Panc1 (cell line): Measurements from ENCODE around the gene CAPRIN1. TPM values are rescaled to one million over a fixed set of nuclear protein-coding genes. Genes with fewer than 3 reads are reported as not detected.

ENCODE experiments used
- ATAC-seq: fragments of 200-7000 bp; cut with Tn5 transposase; 2 replicates; pipeline ENCODE4 v1.9.1; 2020; ENCODE audit warnings: mild to moderate bottlenecking, moderate library complexity
- BruUV-seq: library from RNA; stranded (reverse); fragments of 400-500 nt; replicated peaks from 2 replicates; lab custom pipeline; 2021; lab: Mats Ljungman, UMichigan
- CTCF ChIA-PET: fragments of 300-600 bp; sonication (Branson Sonifier 250); formaldehyde crosslinking; loops from one replicate; lab custom pipeline; 2022; ENCODE audit warnings: antibody characterized with exemption; lab: Charles Lee
- POLR2A ChIA-PET: fragments of 300-600 bp; sonication (Branson Sonifier 250); formaldehyde crosslinking; loops from one replicate; lab custom pipeline; 2022; ENCODE audit warnings: antibody characterized with exemption; lab: Charles Lee
- DNase-seq: peaks from one replicate; pipeline ENCODE4 v3.0.0-alpha.2; 2010; ENCODE audit warnings: low read depth, low spot score
- H3K27ac ChIP-seq: 2 replicates; pipeline ENCODE4 v1.5.1; 2011; ENCODE audit warnings: mild to moderate bottlenecking, low read length, inconsistent platforms
- H3K27me3 ChIP-seq: fragments of 200-500 bp; sonication (Bioruptor generic); 2 replicates; pipeline ENCODE4 v1.6.0; 2014; ENCODE audit warnings: low read length, inconsistent platforms; ENCODE audit not compliant: control insufficient read depth, insufficient read depth
- H3K36me3 ChIP-seq: fragments of 200-500 bp; sonication (Bioruptor generic); 2 replicates; pipeline ENCODE4 v1.5.1; 2014; ENCODE audit warnings: inconsistent platforms, mild to moderate bottlenecking, low read length, moderate library complexity; ENCODE audit not compliant: control insufficient read depth, insufficient read depth
- H3K4me1 ChIP-seq: 2 replicates; pipeline ENCODE4 v1.5.1; 2011; ENCODE audit warnings: inconsistent platforms, mild to moderate bottlenecking, low read length, moderate library complexity; ENCODE audit not compliant: control insufficient read depth, insufficient read depth
- H3K4me3 ChIP-seq, 2 experiments: 2 replicates each; pipeline ENCODE4 v1.5.1; 2011 to 2012; ENCODE audit warnings: low read depth in 2 of 2, low read length in 2 of 2, mild to moderate bottlenecking in 2 of 2, inconsistent platforms in 1 of 2, moderate library complexity in 1 of 2
- H3K9me3 ChIP-seq: fragments of 200-500 bp; sonication (Bioruptor generic); 2 replicates; pipeline ENCODE4 v1.5.1; 2014; ENCODE audit warnings: low read depth, mild to moderate bottlenecking, inconsistent platforms, low read length, moderate library complexity; ENCODE audit not compliant: control insufficient read depth, insufficient read depth
- POLR2AphosphoS5 ChIP-seq: IDR thresholded peaks from 2 replicates; pipeline ENCODE4 v1.6.1; 2012; ENCODE audit warnings: mild to moderate bottlenecking, low read depth, low read length, moderate library complexity
- SIN3A ChIP-seq: IDR thresholded peaks from 2 replicates; pipeline ENCODE4 v1.6.1; 2012; ENCODE audit warnings: low read depth, mild to moderate bottlenecking, low read length, moderate library complexity, borderline replicate concordance; ENCODE audit not compliant: insufficient read depth
- TCF7L2 ChIP-seq: IDR thresholded peaks from 2 replicates; pipeline ENCODE4 v1.6.1; 2011; ENCODE audit warnings: mild to moderate bottlenecking, low read depth, low read length, inconsistent platforms
- in situ Hi-C: cut with HindIII; loops from 2 replicates; pipeline ENCODE4 v1.10.0; 2016; ENCODE audit warnings: low sequenced_read_pairs, low pct_unique_long_range_greater_than_20kb
- intact Hi-C: fragments of 100-400 bp; cut with micrococcal nuclease; formaldehyde crosslinking; loops from one replicate; pipeline ENCODE4 v1.10.0; 2022; ENCODE audit not compliant: unreplicated experiment
- total RNA-seq: library from RNA; stranded (reverse); gene quantifications from one replicate; pipeline ENCODE4 v1.2.1, GENCODE V29; 2021; ENCODE audit not compliant: unreplicated experiment
- TF ChIP-seq, protein P1 (sequence below), 2 experiments: IDR thresholded peaks; 2 replicates each; pipeline ENCODE4 v1.6.1; 2011 to 2012; ENCODE audit warnings: low read depth in 2 of 2, control low read depth in 1 of 2, low read length in 1 of 2, mild to moderate bottlenecking in 1 of 2, moderate library complexity in 1 of 2; ENCODE audit not compliant: insufficient read depth in 1 of 2
- TF ChIP-seq, protein P2 (sequence below): fragments of 450-650 bp; IDR thresholded peaks from 2 replicates; pipeline ENCODE4 v1.5.1; 2017; ENCODE audit warnings: mild to moderate bottlenecking

CAPRIN1 gene
- total RNA-seq, 1 experiment from 2014 or later: 266 TPM

DNA sequence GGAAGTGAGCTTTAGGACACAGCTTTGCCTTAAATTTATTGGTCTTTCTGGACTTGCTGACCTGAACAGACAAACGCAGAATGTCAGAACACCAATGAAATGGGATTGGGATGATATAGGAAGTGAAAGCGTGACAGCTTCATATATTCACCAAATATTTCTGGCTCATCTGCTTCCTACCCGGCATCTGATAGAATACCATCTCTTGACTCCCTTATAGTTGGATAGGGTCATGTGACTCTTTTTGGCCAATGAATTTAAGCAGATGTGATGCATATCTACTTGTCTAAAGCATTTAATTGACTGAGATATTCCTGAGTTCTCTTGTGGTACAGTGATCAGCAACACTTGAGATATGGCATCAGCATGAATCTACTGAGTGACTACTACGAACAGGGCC lies 2.5 kb upstream of the CAPRIN1 start:
- CTCF ChIA-PET: no interaction called here
- Histone ChIP-seq H3K9me3 (no peaks in the 10 kb centered on the region), H3K36me3 (peaks cover 13% of the 10 kb centered on the region), H3K4me1 (peaks cover 17% of the 10 kb centered on the region), H3K4me3 (no peak overlapping the region), H3K27ac (no peak overlapping the region), H3K27me3 (no peaks in the 10 kb centered on the region)
- DNase-seq (no peak), ATAC-seq (no peak)
- no TSS peak for BruUV-seq
- POLR2A ChIA-PET: interaction anchor here (0.7 kb wide), 1 partner anchor 109 kb away, joined by 3 read pairs; no protein-coding TSS in a partner anchor
- 0 out of 2 replicates have a peak, but pooled peaks have one; percentile 21 for TF ChIP-seq POLR2AphosphoS5
- TF ChIP-seq TCF7L2: no peak
- intact Hi-C loops: no loop called here
- in situ Hi-C loops: no loop called here

DNA sequence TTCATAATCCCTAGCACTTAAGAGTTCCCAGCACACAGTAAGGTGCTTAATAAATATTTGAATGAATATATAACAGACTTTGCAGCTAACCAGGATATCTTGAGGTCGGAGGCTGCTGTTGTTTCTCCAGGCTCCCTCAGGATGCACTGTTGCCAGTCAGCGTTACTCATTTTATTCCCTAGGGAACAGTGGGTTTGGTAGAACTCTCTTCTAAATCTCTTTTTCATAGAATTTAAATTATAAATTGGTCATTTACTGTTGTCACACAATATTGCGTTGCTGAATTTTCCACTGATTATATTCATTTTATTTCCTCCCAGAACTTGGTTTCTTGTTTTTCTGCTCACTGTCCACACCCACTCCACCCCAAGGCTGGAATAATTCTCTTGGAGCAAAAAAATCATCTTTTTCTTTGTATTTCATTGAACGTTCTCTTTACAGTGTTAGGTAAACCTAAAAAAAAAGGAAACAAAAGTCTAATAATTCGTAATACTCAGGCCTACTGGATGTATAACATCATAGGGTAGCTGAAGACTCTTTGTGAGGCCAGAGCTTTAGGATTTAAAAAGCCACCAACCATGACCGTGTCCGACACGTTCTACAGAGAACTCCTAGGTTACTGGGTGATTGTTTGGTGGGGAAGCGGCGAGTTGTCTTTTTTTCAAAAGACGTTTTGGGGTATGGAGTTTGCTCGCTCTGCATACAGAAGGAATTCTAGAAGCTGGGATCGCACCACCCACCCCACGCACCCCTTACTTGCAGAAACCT lies 766 bp upstream of the CAPRIN1 start:
- no peak for DNase-seq
- no peak for ATAC-seq
- TSS peak; percentile 94 for BruUV-seq

More for the DNA sequence above, 766 bp upstream of the CAPRIN1 start:
- ChIA-PET CTCF (interaction anchor here (0.6 kb wide), 2 partner anchors 229 to 441 kb away, joined by 3 read pairs; no protein-coding TSS in a partner anchor), POLR2A (interaction anchor here (0.5 to 0.6 kb wide), 3 partner anchors 9 to 10 kb away, joined by 6 to 8 read pairs (median 7); no protein-coding TSS in a partner anchor)
- peak overlapping the region; percentile 100 for H3K27ac ChIP-seq
- peaks cover 23% of the 10 kb centered on the region for H3K4me1 ChIP-seq
- H3K4me3 ChIP-seq: peak overlapping the region; percentile 75 to 98
- H3K27me3 ChIP-seq: no peaks in the 10 kb centered on the region
- in situ Hi-C loops: no loop called here
- H3K9me3 ChIP-seq: no peaks in the 10 kb centered on the region
- peaks cover 22% of the 10 kb centered on the region for H3K36me3 ChIP-seq
- intact Hi-C loops: no loop called here
- TF ChIP-seq TCF7L2 (no peak), SIN3A (no peak), POLR2AphosphoS5 (no peak)
- TF ChIP-seq, protein P1, sequence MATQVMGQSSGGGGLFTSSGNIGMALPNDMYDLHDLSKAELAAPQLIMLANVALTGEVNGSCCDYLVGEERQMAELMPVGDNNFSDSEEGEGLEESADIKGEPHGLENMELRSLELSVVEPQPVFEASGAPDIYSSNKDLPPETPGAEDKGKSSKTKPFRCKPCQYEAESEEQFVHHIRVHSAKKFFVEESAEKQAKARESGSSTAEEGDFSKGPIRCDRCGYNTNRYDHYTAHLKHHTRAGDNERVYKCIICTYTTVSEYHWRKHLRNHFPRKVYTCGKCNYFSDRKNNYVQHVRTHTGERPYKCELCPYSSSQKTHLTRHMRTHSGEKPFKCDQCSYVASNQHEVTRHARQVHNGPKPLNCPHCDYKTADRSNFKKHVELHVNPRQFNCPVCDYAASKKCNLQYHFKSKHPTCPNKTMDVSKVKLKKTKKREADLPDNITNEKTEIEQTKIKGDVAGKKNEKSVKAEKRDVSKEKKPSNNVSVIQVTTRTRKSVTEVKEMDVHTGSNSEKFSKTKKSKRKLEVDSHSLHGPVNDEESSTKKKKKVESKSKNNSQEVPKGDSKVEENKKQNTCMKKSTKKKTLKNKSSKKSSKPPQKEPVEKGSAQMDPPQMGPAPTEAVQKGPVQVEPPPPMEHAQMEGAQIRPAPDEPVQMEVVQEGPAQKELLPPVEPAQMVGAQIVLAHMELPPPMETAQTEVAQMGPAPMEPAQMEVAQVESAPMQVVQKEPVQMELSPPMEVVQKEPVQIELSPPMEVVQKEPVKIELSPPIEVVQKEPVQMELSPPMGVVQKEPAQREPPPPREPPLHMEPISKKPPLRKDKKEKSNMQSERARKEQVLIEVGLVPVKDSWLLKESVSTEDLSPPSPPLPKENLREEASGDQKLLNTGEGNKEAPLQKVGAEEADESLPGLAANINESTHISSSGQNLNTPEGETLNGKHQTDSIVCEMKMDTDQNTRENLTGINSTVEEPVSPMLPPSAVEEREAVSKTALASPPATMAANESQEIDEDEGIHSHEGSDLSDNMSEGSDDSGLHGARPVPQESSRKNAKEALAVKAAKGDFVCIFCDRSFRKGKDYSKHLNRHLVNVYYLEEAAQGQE (IDR thresholded peaks at IDR 0.05; ENCODE audit: insufficient read depth in 1 of 2, low read depth in 2 of 2, low read length in 1 of 2): no peak
- TF ChIP-seq, protein P2, sequence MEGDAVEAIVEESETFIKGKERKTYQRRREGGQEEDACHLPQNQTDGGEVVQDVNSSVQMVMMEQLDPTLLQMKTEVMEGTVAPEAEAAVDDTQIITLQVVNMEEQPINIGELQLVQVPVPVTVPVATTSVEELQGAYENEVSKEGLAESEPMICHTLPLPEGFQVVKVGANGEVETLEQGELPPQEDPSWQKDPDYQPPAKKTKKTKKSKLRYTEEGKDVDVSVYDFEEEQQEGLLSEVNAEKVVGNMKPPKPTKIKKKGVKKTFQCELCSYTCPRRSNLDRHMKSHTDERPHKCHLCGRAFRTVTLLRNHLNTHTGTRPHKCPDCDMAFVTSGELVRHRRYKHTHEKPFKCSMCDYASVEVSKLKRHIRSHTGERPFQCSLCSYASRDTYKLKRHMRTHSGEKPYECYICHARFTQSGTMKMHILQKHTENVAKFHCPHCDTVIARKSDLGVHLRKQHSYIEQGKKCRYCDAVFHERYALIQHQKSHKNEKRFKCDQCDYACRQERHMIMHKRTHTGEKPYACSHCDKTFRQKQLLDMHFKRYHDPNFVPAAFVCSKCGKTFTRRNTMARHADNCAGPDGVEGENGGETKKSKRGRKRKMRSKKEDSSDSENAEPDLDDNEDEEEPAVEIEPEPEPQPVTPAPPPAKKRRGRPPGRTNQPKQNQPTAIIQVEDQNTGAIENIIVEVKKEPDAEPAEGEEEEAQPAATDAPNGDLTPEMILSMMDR: no peak
